Peyer's patch (tissue), 4 donors: ENCODE measurements around the gene ANKRD16.

Source experiments
- POLR2A ChIP-seq, 2 donors: fragments of 450-650 bp; IDR thresholded peaks; one replicate each; pipeline ENCODE4 v1.5.1; 2017; ENCODE audit warnings: antibody characterized with exemption in 2 of 2, mild to moderate bottlenecking in 2 of 2, moderate library complexity in 2 of 2
- TF ChIP-seq, protein P1 (sequence below), 6 experiments: fragments of 450-650 bp in 4 of 6; fragments of 200-600 bp in 2 of 6; sonication (generic) in 1 of 6; IDR thresholded peaks; one replicate each; pipeline ENCODE4 v1.5.1; 2017 to 2019; ENCODE audit warnings: antibody characterized with exemption in 6 of 6, mild to moderate bottlenecking in 3 of 6, moderate library complexity in 1 of 6

DNA sequence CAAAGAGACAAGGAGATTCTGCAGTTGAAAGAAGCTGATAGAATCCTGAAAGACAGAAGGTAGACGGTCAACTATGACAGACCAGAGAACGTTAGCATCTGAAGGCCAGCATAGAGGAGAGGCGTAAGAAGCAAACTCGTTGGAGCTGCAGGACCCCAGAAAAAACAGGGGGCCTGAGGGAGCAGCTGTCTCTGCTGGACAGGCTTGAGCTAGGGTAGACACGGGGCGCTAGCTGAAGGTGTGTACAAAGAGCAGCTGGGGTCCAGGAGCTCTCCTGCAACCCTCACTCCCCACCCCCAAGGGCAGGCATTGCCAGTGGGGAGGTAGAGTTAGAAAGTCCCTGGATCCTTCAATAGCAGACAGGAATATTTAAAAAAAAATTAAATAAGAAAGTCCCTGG lies 61.9 kb downstream of the ANKRD16 start:
- TF ChIP-seq, protein P1, sequence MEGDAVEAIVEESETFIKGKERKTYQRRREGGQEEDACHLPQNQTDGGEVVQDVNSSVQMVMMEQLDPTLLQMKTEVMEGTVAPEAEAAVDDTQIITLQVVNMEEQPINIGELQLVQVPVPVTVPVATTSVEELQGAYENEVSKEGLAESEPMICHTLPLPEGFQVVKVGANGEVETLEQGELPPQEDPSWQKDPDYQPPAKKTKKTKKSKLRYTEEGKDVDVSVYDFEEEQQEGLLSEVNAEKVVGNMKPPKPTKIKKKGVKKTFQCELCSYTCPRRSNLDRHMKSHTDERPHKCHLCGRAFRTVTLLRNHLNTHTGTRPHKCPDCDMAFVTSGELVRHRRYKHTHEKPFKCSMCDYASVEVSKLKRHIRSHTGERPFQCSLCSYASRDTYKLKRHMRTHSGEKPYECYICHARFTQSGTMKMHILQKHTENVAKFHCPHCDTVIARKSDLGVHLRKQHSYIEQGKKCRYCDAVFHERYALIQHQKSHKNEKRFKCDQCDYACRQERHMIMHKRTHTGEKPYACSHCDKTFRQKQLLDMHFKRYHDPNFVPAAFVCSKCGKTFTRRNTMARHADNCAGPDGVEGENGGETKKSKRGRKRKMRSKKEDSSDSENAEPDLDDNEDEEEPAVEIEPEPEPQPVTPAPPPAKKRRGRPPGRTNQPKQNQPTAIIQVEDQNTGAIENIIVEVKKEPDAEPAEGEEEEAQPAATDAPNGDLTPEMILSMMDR (IDR thresholded peaks at IDR 0.05) = no peak
- no peak for TF ChIP-seq POLR2A (IDR thresholded peaks at IDR 0.05)
